OCI-LY1 (cell line): Measurements from ENCODE around the gene CDK5RAP2.

Experiments used
- EZH2 ChIP-seq: fragments of 200-600 bp; sonication (generic), shearing (Covaris generic); IDR thresholded peaks from 2 replicates; pipeline ENCODE4 v1.8.0; 2017; ENCODE audit warnings: borderline replicate concordance, mixed run types, mild to moderate bottlenecking, antibody characterized with exemption, low read length, moderate library complexity, mixed read lengths
- TF ChIP-seq, protein P1 (sequence below): fragments of 200-600 bp; sonication (generic), shearing (Covaris generic); IDR thresholded peaks from 2 replicates; pipeline ENCODE4 v1.5.1; 2017; ENCODE audit warnings: mild to moderate bottlenecking, antibody characterized with exemption, low read length, moderate library complexity, mixed read lengths

DNA sequence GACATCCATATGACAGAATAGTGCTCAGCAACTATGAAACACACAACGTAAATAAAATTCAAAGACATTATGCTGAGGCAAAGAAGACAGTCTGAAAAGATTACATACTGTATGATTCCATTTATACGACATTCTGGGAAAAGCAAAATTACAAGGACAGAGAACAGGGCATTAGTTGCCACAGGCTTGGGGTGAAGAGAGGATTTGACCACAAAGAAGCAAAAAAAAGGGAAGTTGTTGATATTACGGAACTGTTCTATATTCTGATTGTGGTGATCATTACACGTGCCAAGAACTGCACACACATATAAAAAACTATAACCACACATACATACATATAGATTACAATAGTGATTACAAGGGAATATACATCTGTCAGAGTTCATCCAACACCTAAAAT lies 24.1 kb downstream of the CDK5RAP2 start:
- TF ChIP-seq EZH2 = no peak
- TF ChIP-seq, protein P1, sequence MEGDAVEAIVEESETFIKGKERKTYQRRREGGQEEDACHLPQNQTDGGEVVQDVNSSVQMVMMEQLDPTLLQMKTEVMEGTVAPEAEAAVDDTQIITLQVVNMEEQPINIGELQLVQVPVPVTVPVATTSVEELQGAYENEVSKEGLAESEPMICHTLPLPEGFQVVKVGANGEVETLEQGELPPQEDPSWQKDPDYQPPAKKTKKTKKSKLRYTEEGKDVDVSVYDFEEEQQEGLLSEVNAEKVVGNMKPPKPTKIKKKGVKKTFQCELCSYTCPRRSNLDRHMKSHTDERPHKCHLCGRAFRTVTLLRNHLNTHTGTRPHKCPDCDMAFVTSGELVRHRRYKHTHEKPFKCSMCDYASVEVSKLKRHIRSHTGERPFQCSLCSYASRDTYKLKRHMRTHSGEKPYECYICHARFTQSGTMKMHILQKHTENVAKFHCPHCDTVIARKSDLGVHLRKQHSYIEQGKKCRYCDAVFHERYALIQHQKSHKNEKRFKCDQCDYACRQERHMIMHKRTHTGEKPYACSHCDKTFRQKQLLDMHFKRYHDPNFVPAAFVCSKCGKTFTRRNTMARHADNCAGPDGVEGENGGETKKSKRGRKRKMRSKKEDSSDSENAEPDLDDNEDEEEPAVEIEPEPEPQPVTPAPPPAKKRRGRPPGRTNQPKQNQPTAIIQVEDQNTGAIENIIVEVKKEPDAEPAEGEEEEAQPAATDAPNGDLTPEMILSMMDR = no peak
